ENCODE results near the gene BCL2L12. TPM values are rescaled to one million over a fixed set of nuclear protein-coding genes. Genes with fewer than 3 reads are reported as not detected.

BCL2L12 gene
- polyA plus RNA-seq, 1 of the 3 experiments (the other 2 are of a cell fraction): 27.9 TPM

DNA sequence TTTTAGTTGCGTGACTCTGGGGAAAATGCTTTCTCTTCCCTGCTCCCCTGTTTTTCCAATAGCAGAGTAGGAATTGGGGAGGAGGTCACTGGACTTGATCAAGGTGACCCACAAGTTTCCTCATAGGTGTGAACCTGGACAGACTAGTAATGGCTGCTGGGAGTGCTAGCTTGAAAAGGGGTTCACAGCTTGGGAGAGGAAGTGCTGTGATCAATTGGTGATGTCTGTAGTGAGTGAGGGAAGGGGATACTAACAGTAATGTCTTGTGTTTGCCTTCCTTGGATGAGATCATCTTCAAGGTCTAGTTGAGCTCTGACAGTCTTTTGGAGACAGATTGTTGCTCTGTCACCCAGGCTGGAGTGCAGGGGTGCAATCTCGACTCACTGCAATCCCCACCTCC lies 1.7 kb downstream of the BCL2L12 start (continued):
- TF ChIP-seq, protein P1, sequence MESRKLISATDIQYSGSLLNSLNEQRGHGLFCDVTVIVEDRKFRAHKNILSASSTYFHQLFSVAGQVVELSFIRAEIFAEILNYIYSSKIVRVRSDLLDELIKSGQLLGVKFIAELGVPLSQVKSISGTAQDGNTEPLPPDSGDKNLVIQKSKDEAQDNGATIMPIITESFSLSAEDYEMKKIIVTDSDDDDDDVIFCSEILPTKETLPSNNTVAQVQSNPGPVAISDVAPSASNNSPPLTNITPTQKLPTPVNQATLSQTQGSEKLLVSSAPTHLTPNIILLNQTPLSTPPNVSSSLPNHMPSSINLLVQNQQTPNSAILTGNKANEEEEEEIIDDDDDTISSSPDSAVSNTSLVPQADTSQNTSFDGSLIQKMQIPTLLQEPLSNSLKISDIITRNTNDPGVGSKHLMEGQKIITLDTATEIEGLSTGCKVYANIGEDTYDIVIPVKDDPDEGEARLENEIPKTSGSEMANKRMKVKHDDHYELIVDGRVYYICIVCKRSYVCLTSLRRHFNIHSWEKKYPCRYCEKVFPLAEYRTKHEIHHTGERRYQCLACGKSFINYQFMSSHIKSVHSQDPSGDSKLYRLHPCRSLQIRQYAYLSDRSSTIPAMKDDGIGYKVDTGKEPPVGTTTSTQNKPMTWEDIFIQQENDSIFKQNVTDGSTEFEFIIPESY (IDR thresholded peaks at IDR 0.05; ENCODE audit: borderline replicate concordance, low read depth): no peak
- TF ChIP-seq NFIC (IDR thresholded peaks at IDR 0.05; ENCODE audit: borderline replicate concordance): no peak
- no peak for TF ChIP-seq RXRA (IDR thresholded peaks at IDR 0.05; ENCODE audit: borderline replicate concordance, low read depth)
- TF ChIP-seq FOXJ3 (CRISPR knock-in tag; IDR thresholded peaks at IDR 0.05): no peak
- no peak for TF ChIP-seq GABPA (IDR thresholded peaks at IDR 0.05; ENCODE audit: low read depth)
- TF ChIP-seq NRF1 (IDR thresholded peaks at IDR 0.05; ENCODE audit: low read depth, low read length): no peak

DNA sequence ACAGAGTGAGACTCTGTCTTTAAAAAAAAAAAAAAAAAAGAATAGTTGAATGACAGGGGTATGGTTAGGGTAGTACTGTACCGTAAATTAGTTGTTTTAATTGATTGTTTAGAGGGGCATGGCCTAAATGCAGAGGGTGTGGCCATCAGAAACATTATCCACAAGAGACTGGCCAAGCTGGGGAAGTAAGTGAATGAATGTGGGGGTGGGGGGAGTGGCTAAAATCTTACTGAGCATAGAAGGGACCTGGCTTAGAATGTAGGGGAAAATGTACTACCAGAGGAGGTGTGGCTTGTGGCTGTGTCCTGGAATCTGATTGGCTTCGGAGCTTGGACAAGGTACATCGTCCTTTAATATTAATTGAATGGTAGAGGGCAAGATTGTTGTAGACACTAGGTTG lies 3.8 kb downstream of the BCL2L12 start:
- WGBS (ENCODE audit: low lambda C conversion rate): 89% methylated on average over 3 of the region's 3 CpGs
- Histone ChIP-seq H3K9me2 (no peaks in the 10 kb centered on the region), H3K4me3 (ENCODE audit: low read depth in 2 of 2, low read length in 1 of 2) (no peak overlapping the region), H3K4me1 (ENCODE audit: control insufficient read depth in 1 of 2, insufficient read depth in 2 of 2, low read depth in 1 of 2, low read length in 1 of 2) (peaks cover 12 to 16% of the 10 kb centered on the region in 2 experiments; a peak in 3 of 4 replicates), H4K20me1 (ENCODE audit: insufficient read depth) (no peaks in the 10 kb centered on the region), H3K9me3 (no peaks in the 10 kb centered on the region), H3K27ac (ENCODE audit: low read depth in 2 of 2, low read length in 1 of 2) (no peak overlapping the region), H3F3A (replicated peaks; ENCODE audit: insufficient read depth) (peaks cover 18% of the 10 kb centered on the region), H3K79me2 (ENCODE audit: insufficient read depth) (peaks cover 22% of the 10 kb centered on the region), H2AFZ (ENCODE audit: low read depth) (no peak overlapping the region), H3K36me3 (replicated peaks in 1 of 2; ENCODE audit: control insufficient read depth in 1 of 2, insufficient read depth in 2 of 2, low read length in 1 of 2) (no peaks in the 10 kb centered on the region), H3K27me3 (ENCODE audit: insufficient read depth) (no peaks in the 10 kb centered on the region), H3K4me2 (no peak overlapping the region), H3K9ac (no peak overlapping the region)
- CTCF ChIA-PET: interaction anchor here (1.4 to 4.9 kb wide), 3 partner anchors 9 to 20 kb away, joined by 6 to 31 read pairs (median 8); partner anchors contain the start of genes ADM5 and CPT1C
- TF ChIP-seq YY1 (IDR thresholded peaks at IDR 0.05; ENCODE audit: low read depth) (no peak), TCF12 (IDR thresholded peaks at IDR 0.05) (no peak), FOXJ3 (CRISPR knock-in tag; IDR thresholded peaks at IDR 0.05) (no peak), ELF1 (IDR thresholded peaks at IDR 0.05) (no peak), EZH2phosphoT487 (IDR thresholded peaks at IDR 0.05; ENCODE audit: borderline replicate concordance, low read depth) (no peak), POLR2AphosphoS5 (IDR thresholded peaks at IDR 0.05; ENCODE audit: low read depth, low read length) (no peak), NRF1 (IDR thresholded peaks at IDR 0.05; ENCODE audit: low read depth, low read length) (no peak), RAD21 (IDR thresholded peaks at IDR 0.05; ENCODE audit: low read length) (no peak), RXRA (IDR thresholded peaks at IDR 0.05; ENCODE audit: borderline replicate concordance, low read depth) (no peak), FOXM1 (IDR thresholded peaks at IDR 0.05; ENCODE audit: low read depth) (no peak), MXI1 (IDR thresholded peaks at IDR 0.05; ENCODE audit: low read depth, low read length) (no peak), TAF1 (IDR thresholded peaks at IDR 0.05; ENCODE audit: borderline replicate concordance, low read depth, low read length) (no peak), SIN3A (IDR thresholded peaks at IDR 0.05; ENCODE audit: borderline replicate concordance, low read depth, low read length) (no peak)
- TF ChIP-seq, protein P2, sequence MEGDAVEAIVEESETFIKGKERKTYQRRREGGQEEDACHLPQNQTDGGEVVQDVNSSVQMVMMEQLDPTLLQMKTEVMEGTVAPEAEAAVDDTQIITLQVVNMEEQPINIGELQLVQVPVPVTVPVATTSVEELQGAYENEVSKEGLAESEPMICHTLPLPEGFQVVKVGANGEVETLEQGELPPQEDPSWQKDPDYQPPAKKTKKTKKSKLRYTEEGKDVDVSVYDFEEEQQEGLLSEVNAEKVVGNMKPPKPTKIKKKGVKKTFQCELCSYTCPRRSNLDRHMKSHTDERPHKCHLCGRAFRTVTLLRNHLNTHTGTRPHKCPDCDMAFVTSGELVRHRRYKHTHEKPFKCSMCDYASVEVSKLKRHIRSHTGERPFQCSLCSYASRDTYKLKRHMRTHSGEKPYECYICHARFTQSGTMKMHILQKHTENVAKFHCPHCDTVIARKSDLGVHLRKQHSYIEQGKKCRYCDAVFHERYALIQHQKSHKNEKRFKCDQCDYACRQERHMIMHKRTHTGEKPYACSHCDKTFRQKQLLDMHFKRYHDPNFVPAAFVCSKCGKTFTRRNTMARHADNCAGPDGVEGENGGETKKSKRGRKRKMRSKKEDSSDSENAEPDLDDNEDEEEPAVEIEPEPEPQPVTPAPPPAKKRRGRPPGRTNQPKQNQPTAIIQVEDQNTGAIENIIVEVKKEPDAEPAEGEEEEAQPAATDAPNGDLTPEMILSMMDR (IDR thresholded peaks at IDR 0.05): no peak
- TF ChIP-seq, protein P3, sequence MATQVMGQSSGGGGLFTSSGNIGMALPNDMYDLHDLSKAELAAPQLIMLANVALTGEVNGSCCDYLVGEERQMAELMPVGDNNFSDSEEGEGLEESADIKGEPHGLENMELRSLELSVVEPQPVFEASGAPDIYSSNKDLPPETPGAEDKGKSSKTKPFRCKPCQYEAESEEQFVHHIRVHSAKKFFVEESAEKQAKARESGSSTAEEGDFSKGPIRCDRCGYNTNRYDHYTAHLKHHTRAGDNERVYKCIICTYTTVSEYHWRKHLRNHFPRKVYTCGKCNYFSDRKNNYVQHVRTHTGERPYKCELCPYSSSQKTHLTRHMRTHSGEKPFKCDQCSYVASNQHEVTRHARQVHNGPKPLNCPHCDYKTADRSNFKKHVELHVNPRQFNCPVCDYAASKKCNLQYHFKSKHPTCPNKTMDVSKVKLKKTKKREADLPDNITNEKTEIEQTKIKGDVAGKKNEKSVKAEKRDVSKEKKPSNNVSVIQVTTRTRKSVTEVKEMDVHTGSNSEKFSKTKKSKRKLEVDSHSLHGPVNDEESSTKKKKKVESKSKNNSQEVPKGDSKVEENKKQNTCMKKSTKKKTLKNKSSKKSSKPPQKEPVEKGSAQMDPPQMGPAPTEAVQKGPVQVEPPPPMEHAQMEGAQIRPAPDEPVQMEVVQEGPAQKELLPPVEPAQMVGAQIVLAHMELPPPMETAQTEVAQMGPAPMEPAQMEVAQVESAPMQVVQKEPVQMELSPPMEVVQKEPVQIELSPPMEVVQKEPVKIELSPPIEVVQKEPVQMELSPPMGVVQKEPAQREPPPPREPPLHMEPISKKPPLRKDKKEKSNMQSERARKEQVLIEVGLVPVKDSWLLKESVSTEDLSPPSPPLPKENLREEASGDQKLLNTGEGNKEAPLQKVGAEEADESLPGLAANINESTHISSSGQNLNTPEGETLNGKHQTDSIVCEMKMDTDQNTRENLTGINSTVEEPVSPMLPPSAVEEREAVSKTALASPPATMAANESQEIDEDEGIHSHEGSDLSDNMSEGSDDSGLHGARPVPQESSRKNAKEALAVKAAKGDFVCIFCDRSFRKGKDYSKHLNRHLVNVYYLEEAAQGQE (IDR thresholded peaks at IDR 0.05; ENCODE audit: low read depth, low read length): no peak
- POLR2A ChIA-PET: interaction anchor here (0.7 kb wide), 1 partner anchor 216 kb away, joined by 4 read pairs; the partner anchor contains the start of gene ALDH16A1
- DNase-seq: no peak
